ENCODE measurements around the gene RPH3AL.

Gene RPH3AL

GRCh38 chr17:364766-365165, 12.2 kb upstream of the RPH3AL start:
- no peak overlapping the region for H3K9ac ChIP-seq (ENCODE audit: low read depth in 1 of 2, low read length in 2 of 2)
- H3K27ac ChIP-seq (ENCODE audit: low read depth, low read length): no peak overlapping the region
- H3K36me3 ChIP-seq (ENCODE audit: control insufficient read depth in 1 of 2, insufficient read depth in 2 of 2, low read length in 2 of 2): no peaks in the 10 kb centered on the region
- H3K9me3 ChIP-seq (ENCODE audit: control insufficient read depth in 1 of 2, low read length in 2 of 2): no peaks in the 10 kb centered on the region
- H3K4me3 ChIP-seq (ENCODE audit: low read depth in 1 of 2, low read length in 2 of 2): no peak overlapping the region
- no peaks in the 10 kb centered on the region for H3K27me3 ChIP-seq (ENCODE audit: control insufficient read depth in 1 of 2, insufficient read depth in 2 of 2, low read length in 2 of 2)
- no peaks in the 10 kb centered on the region for H3K4me1 ChIP-seq (ENCODE audit: control insufficient read depth in 1 of 2, insufficient read depth in 2 of 2, low read length in 2 of 2)

GRCh38 chr17:364308-364707, 11.7 kb upstream of the RPH3AL start:
- no peaks in the 10 kb centered on the region for H3K4me1 ChIP-seq (ENCODE audit: control insufficient read depth in 1 of 2, insufficient read depth in 2 of 2, low read length in 2 of 2)
- H3K9ac ChIP-seq (ENCODE audit: low read depth in 1 of 2, low read length in 2 of 2): no peak overlapping the region
- H3K27ac ChIP-seq (ENCODE audit: low read depth, low read length): no peak overlapping the region
- no peaks in the 10 kb centered on the region for H3K27me3 ChIP-seq (ENCODE audit: control insufficient read depth in 1 of 2, insufficient read depth in 2 of 2, low read length in 2 of 2)
- H3K9me3 ChIP-seq (ENCODE audit: control insufficient read depth in 1 of 2, low read length in 2 of 2): no peaks in the 10 kb centered on the region
- H3K36me3 ChIP-seq (ENCODE audit: control insufficient read depth in 1 of 2, insufficient read depth in 2 of 2, low read length in 2 of 2): no peaks in the 10 kb centered on the region
- no peak overlapping the region for H3K4me3 ChIP-seq (ENCODE audit: low read depth in 1 of 2, low read length in 2 of 2)

- Histone ChIP-seq H3K9me3 (ENCODE audit: control insufficient read depth in 1 of 2, low read length in 2 of 2) (no peaks in the 10 kb centered on the region), H3K36me3 (ENCODE audit: control insufficient read depth in 1 of 2, insufficient read depth in 2 of 2, low read length in 2 of 2) (no peaks in the 10 kb centered on the region), H3K9ac (ENCODE audit: low read depth in 1 of 2, low read length in 2 of 2) (no peak overlapping the region), H3K4me1 (ENCODE audit: control insufficient read depth in 1 of 2, insufficient read depth in 2 of 2, low read length in 2 of 2) (no peaks in the 10 kb centered on the region), H3K27ac (ENCODE audit: low read depth, low read length) (no peak overlapping the region), H3K4me3 (ENCODE audit: low read depth in 1 of 2, low read length in 2 of 2) (no peak overlapping the region), H3K27me3 (ENCODE audit: control insufficient read depth in 1 of 2, insufficient read depth in 2 of 2, low read length in 2 of 2) (no peaks in the 10 kb centered on the region)
Observed at GRCh38 chr17:362721-363120, 10.1 kb upstream of the RPH3AL start.

- Histone ChIP-seq H3K9ac (ENCODE audit: low read depth in 1 of 2, low read length in 2 of 2) (no peak overlapping the region), H3K27me3 (ENCODE audit: control insufficient read depth in 1 of 2, insufficient read depth in 2 of 2, low read length in 2 of 2) (no peaks in the 10 kb centered on the region), H3K27ac (ENCODE audit: low read depth, low read length) (no peak overlapping the region)
Observed at GRCh38 chr17:360092-360750, 7.6 kb upstream of the RPH3AL start.

GRCh38 chr17:358491-359151, 6.0 kb upstream of the RPH3AL start:
- Histone ChIP-seq H3K27ac (ENCODE audit: low read depth, low read length) (no peak overlapping the region), H3K36me3 (ENCODE audit: control insufficient read depth in 1 of 2, insufficient read depth in 2 of 2, low read length in 2 of 2) (no peaks in the 10 kb centered on the region), H3K9me3 (ENCODE audit: control insufficient read depth in 1 of 2, low read length in 2 of 2) (no peaks in the 10 kb centered on the region), H3K4me3 (ENCODE audit: low read depth in 1 of 2, low read length in 2 of 2) (no peak overlapping the region), H3K9ac (ENCODE audit: low read depth in 1 of 2, low read length in 2 of 2) (no peak overlapping the region), H3K27me3 (ENCODE audit: control insufficient read depth in 1 of 2, insufficient read depth in 2 of 2, low read length in 2 of 2) (no peaks in the 10 kb centered on the region), H3K4me1 (ENCODE audit: control insufficient read depth in 1 of 2, insufficient read depth in 2 of 2, low read length in 2 of 2) (peaks cover 2 to 8% of the 10 kb centered on the region in 2 donors)

More at GRCh38 chr17:360092-360750, 7.6 kb upstream of the RPH3AL start:
- no peaks in the 10 kb centered on the region for H3K36me3 ChIP-seq (ENCODE audit: control insufficient read depth in 1 of 2, insufficient read depth in 2 of 2, low read length in 2 of 2)
- no peaks in the 10 kb centered on the region for H3K4me1 ChIP-seq (ENCODE audit: control insufficient read depth in 1 of 2, insufficient read depth in 2 of 2, low read length in 2 of 2)
- H3K9me3 ChIP-seq (ENCODE audit: control insufficient read depth in 1 of 2, low read length in 2 of 2): no peaks in the 10 kb centered on the region
- H3K4me3 ChIP-seq (ENCODE audit: low read depth in 1 of 2, low read length in 2 of 2): no peak overlapping the region

- no peaks in the 10 kb centered on the region for H3K36me3 ChIP-seq (ENCODE audit: control insufficient read depth in 1 of 2, insufficient read depth in 2 of 2, low read length in 2 of 2)
- no peak overlapping the region for H3K9ac ChIP-seq (ENCODE audit: low read depth in 1 of 2, low read length in 2 of 2)
- no peak overlapping the region for H3K4me3 ChIP-seq (ENCODE audit: low read depth in 1 of 2, low read length in 2 of 2)
- H3K27me3 ChIP-seq (ENCODE audit: control insufficient read depth in 1 of 2, insufficient read depth in 2 of 2, low read length in 2 of 2): no peaks in the 10 kb centered on the region
- no peak overlapping the region for H3K27ac ChIP-seq (ENCODE audit: low read depth, low read length)
- no peaks in the 10 kb centered on the region for H3K9me3 ChIP-seq (ENCODE audit: control insufficient read depth in 1 of 2, low read length in 2 of 2)
- H3K4me1 ChIP-seq (ENCODE audit: control insufficient read depth in 1 of 2, insufficient read depth in 2 of 2, low read length in 2 of 2): peaks cover 11 to 18% of the 10 kb centered on the region in 2 donors
Observed at GRCh38 chr17:357644-358043, 5.0 kb upstream of the RPH3AL start.

- Histone ChIP-seq H3K27me3 (ENCODE audit: control insufficient read depth in 1 of 2, insufficient read depth in 2 of 2, low read length in 2 of 2) (no peaks in the 10 kb centered on the region), H3K9me3 (ENCODE audit: control insufficient read depth in 1 of 2, low read length in 2 of 2) (no peaks in the 10 kb centered on the region), H3K36me3 (ENCODE audit: control insufficient read depth in 1 of 2, insufficient read depth in 2 of 2, low read length in 2 of 2) (no peaks in the 10 kb centered on the region), H3K4me1 (ENCODE audit: control insufficient read depth in 1 of 2, insufficient read depth in 2 of 2, low read length in 2 of 2) (peaks cover 16 to 24% of the 10 kb centered on the region in 2 donors), H3K4me3 (ENCODE audit: low read depth in 1 of 2, low read length in 2 of 2) (no peak overlapping the region), H3K27ac (ENCODE audit: low read depth, low read length) (no peak overlapping the region), H3K9ac (ENCODE audit: low read depth in 1 of 2, low read length in 2 of 2) (no peak overlapping the region)
Observed at GRCh38 chr17:356671-357434, 4.2 kb upstream of the RPH3AL start.

GRCh38 chr17:354651-355556, 2.3 kb upstream of the RPH3AL start:
- H3K9ac ChIP-seq (ENCODE audit: low read depth in 1 of 2, low read length in 2 of 2): no peak overlapping the region
- no peak overlapping the region for H3K27ac ChIP-seq (ENCODE audit: low read depth, low read length)
- H3K4me1 ChIP-seq (ENCODE audit: control insufficient read depth in 1 of 2, insufficient read depth in 2 of 2, low read length in 2 of 2): peaks cover 35 to 41% of the 10 kb centered on the region in 2 donors
- H3K27me3 ChIP-seq (ENCODE audit: control insufficient read depth in 1 of 2, insufficient read depth in 2 of 2, low read length in 2 of 2): no peaks in the 10 kb centered on the region
- no peak overlapping the region for H3K4me3 ChIP-seq (ENCODE audit: low read depth in 1 of 2, low read length in 2 of 2)
- no peaks in the 10 kb centered on the region for H3K36me3 ChIP-seq (ENCODE audit: control insufficient read depth in 1 of 2, insufficient read depth in 2 of 2, low read length in 2 of 2)
- no peaks in the 10 kb centered on the region for H3K9me3 ChIP-seq (ENCODE audit: control insufficient read depth in 1 of 2, low read length in 2 of 2)

- H3K9me3 ChIP-seq (ENCODE audit: control insufficient read depth in 1 of 2, low read length in 2 of 2): no peaks in the 10 kb centered on the region
- no peaks in the 10 kb centered on the region for H3K27me3 ChIP-seq (ENCODE audit: control insufficient read depth in 1 of 2, insufficient read depth in 2 of 2, low read length in 2 of 2)
- H3K36me3 ChIP-seq (ENCODE audit: control insufficient read depth in 1 of 2, insufficient read depth in 2 of 2, low read length in 2 of 2): no peaks in the 10 kb centered on the region
- peaks cover 45 to 52% of the 10 kb centered on the region in 2 donors for H3K4me1 ChIP-seq (ENCODE audit: control insufficient read depth in 1 of 2, insufficient read depth in 2 of 2, low read length in 2 of 2)
- peak overlapping the region in 1 of 2 donors; percentile 65 for H3K4me3 ChIP-seq (ENCODE audit: low read depth in 1 of 2, low read length in 2 of 2)
- peak overlapping the region in 1 of 2 donors; percentile 72 for H3K9ac ChIP-seq (ENCODE audit: low read depth in 1 of 2, low read length in 2 of 2)
- peak overlapping the region; percentile 2 for H3K27ac ChIP-seq (ENCODE audit: low read depth, low read length)
Observed at GRCh38 chr17:353838-354234, 1.2 kb upstream of the RPH3AL start.

Measured in duodenal mucosa (tissue), 2 donors.